ENCODE data around the gene TUBGCP3.

- TF ChIP-seq, protein P1, sequence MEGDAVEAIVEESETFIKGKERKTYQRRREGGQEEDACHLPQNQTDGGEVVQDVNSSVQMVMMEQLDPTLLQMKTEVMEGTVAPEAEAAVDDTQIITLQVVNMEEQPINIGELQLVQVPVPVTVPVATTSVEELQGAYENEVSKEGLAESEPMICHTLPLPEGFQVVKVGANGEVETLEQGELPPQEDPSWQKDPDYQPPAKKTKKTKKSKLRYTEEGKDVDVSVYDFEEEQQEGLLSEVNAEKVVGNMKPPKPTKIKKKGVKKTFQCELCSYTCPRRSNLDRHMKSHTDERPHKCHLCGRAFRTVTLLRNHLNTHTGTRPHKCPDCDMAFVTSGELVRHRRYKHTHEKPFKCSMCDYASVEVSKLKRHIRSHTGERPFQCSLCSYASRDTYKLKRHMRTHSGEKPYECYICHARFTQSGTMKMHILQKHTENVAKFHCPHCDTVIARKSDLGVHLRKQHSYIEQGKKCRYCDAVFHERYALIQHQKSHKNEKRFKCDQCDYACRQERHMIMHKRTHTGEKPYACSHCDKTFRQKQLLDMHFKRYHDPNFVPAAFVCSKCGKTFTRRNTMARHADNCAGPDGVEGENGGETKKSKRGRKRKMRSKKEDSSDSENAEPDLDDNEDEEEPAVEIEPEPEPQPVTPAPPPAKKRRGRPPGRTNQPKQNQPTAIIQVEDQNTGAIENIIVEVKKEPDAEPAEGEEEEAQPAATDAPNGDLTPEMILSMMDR (IDR thresholded peaks at IDR 0.05) = no peak
- no peak for TF ChIP-seq POLR2A (IDR thresholded peaks at IDR 0.05)
Measured at GRCh38 chr13:112448621-112449544, 139.1 kb downstream of the TUBGCP3 start.
